Fibroblast of mammary gland (primary cell): ENCODE data around the gene PIK3C2B.

Experiments used
- DNase-seq: peaks from one replicate; pipeline ENCODE4 v3.0.0-alpha.2; 2010; ENCODE audit warnings: low read depth
- H3K4me3 ChIP-seq: 2 replicates; pipeline ENCODE4 v1.5.1; 2011; ENCODE audit warnings: low read depth, mild to moderate bottlenecking, low read length, moderate library complexity; ENCODE audit not compliant: control insufficient read depth
- CTCF ChIP-seq: conservative IDR thresholded peaks from 2 replicates; pipeline ENCODE4 v1.5.1; 2011; ENCODE audit warnings: low read depth, low read length, inconsistent platforms; ENCODE audit not compliant: control insufficient read depth, insufficient read depth

The PIK3C2B gene

GRCh38 chr1:204516180-204516879, 21.7 kb upstream of the PIK3C2B start, which contains the start of gene MDM4:
Gene MDM4, plus strand, starts transcription at chr1:204516406. Its CDS starts 9,113 bp downstream, at chr1:204525519.
- no peak for TF ChIP-seq CTCF
- DNase-seq, result peak; percentile 96
- peak within 1 kb of the TSS; percentile 83 for H3K4me3 ChIP-seq

GRCh38 chr1:204514828-204515227, 20.2 kb upstream of the PIK3C2B start:
- no peak for TF ChIP-seq CTCF
- H3K4me3 ChIP-seq, result no peak overlapping the region
- no peak for DNase-seq

GRCh38 chr1:204513117-204513716, 18.6 kb upstream of the PIK3C2B start:
- DNase-seq, result no peak
- no peak overlapping the region for H3K4me3 ChIP-seq
- no peak for TF ChIP-seq CTCF

GRCh38 chr1:204511366-204511765, 16.8 kb upstream of the PIK3C2B start:
- DNase-seq, result no peak
- no peak for TF ChIP-seq CTCF
- H3K4me3 ChIP-seq, result no peak overlapping the region

GRCh38 chr1:204509186-204509635, 14.6 kb upstream of the PIK3C2B start:
- no peak for TF ChIP-seq CTCF

GRCh38 chr1:204507317-204508105, 12.9 kb upstream of the PIK3C2B start:
- peak overlapping the region; percentile 82 for H3K4me3 ChIP-seq
- DNase-seq, result peak; percentile 74
- TF ChIP-seq CTCF, result no peak

More at GRCh38 chr1:204509186-204509635, 14.6 kb upstream of the PIK3C2B start:
- H3K4me3 ChIP-seq, result no peak overlapping the region
- DNase-seq, result no peak
